HepG2 (cell line): Measurements from ENCODE around the gene DISP2. TPM values are rescaled to one million over a fixed set of nuclear protein-coding genes. Genes with fewer than 3 reads are reported as not detected.

Experiments used
- ATF7 ChIP-seq, 2 experiments: fragments of 450-650 bp in 1 of 2; sonication (generic) in 1 of 2; formaldehyde crosslinking in 1 of 2; IDR thresholded peaks; 2 replicates each; pipeline versions ENCODE4 v1.4.0 to v1.6.1; 2016 to 2020; ENCODE audit warnings: antibody characterized with exemption in 1 of 2, mild to moderate bottlenecking in 1 of 2, missing genetic modification reagents in 1 of 2
- FOXJ3 ChIP-seq: sonication (generic); formaldehyde crosslinking; IDR thresholded peaks from 2 replicates; pipeline ENCODE4 v1.4.0; 2020; ENCODE audit warnings: missing genetic modification reagents, mild to moderate bottlenecking, borderline replicate concordance
- MXD4 ChIP-seq: IDR thresholded peaks from 2 replicates; pipeline ENCODE4 v1.6.1; 2016; ENCODE audit warnings: mild to moderate bottlenecking, missing biosample characterization, missing genetic modification reagents
- NPAS2 ChIP-seq: sonication (generic); formaldehyde crosslinking; IDR thresholded peaks from 2 replicates; pipeline ENCODE4 v1.8.0; 2022; ENCODE audit warnings: mild to moderate bottlenecking, missing genetic modification reagents, borderline replicate concordance
- RARG ChIP-seq: sonication (generic); formaldehyde crosslinking; IDR thresholded peaks from 2 replicates; pipeline ENCODE4 v1.4.0; 2020; ENCODE audit warnings: low read depth, mild to moderate bottlenecking, missing genetic modification reagents
- SRSF1 ChIP-seq: fragments of 200-400 bp; formaldehyde crosslinking; optimal IDR thresholded peaks from 2 replicates; pipeline ENCODE3; 2017; ENCODE audit warnings: mild to moderate bottlenecking, low read depth, low read length, moderate library complexity
- TBL1XR1 ChIP-seq: fragments of 150-350 bp; IDR thresholded peaks from 2 replicates; pipeline ENCODE4 v1.6.1; 2014; ENCODE audit warnings: borderline replicate concordance, low read length; ENCODE audit not compliant: partially characterized antibody
- ZKSCAN8 ChIP-seq: IDR thresholded peaks from 2 replicates; pipeline ENCODE4 v1.6.1; 2016; ENCODE audit warnings: borderline replicate concordance, missing genetic modification reagents, missing compliant biosample characterization
- ZNF205 ChIP-seq: IDR thresholded peaks from 2 replicates; pipeline ENCODE4 v1.6.1; 2018; ENCODE audit warnings: missing biosample characterization, missing genetic modification reagents
- ZNF33A ChIP-seq: sonication (generic); formaldehyde crosslinking; IDR thresholded peaks from 2 replicates; pipeline ENCODE4 v1.5.1; 2020; ENCODE audit warnings: missing genetic modification reagents, mild to moderate bottlenecking, moderate library complexity, borderline replicate concordance
- ZNF768 ChIP-seq: sonication (generic); formaldehyde crosslinking; IDR thresholded peaks from 2 replicates; pipeline ENCODE4 v1.4.0; 2020; ENCODE audit warnings: missing genetic modification reagents
- polyA plus RNA-seq, 8 experiments: library from polyadenylated mRNA; depleted of rRNA in 3 of 8; stranded (reverse) in 7 of 8; unstranded in 1 of 8; fragments of >200 nt; fragmentation: Illumina TruSeq in 4 of 8; extraction: Trizol in 4 of 8; gene quantifications; 2 replicates each; pipeline versions ENCODE4 v1.2.1 to v1.2.3, GENCODE V29; 2011 to 2016; ENCODE audit warnings: low read depth in 4 of 8, missing spikeins in 1 of 8, mixed read lengths in 1 of 8; ENCODE audit not compliant: insufficient read depth in 1 of 8
- total RNA-seq, 5 experiments: library from RNA; depleted of rRNA; stranded (reverse); fragments of >200 nt; fragmentation: Illumina TruSeq; extraction: Trizol; gene quantifications; 2 replicates each; pipeline ENCODE4 v1.2.3, GENCODE V29; 2016; ENCODE audit warnings: low read depth in 1 of 5
- TF ChIP-seq, protein P1 (sequence below): sonication (generic); formaldehyde crosslinking; IDR thresholded peaks from 2 replicates; pipeline ENCODE4 v1.9.0; 2021; ENCODE audit warnings: missing genetic modification reagents, mild to moderate bottlenecking, borderline replicate concordance
- TF ChIP-seq, protein P2 (sequence below): sonication (generic); formaldehyde crosslinking; IDR thresholded peaks from 2 replicates; pipeline ENCODE4 v1.8.0; 2022; ENCODE audit warnings: missing genetic modification reagents, mild to moderate bottlenecking, moderate library complexity, borderline replicate concordance
- TF ChIP-seq, protein P3 (sequence below), 2 experiments: sonication (generic) in 1 of 2; formaldehyde crosslinking in 1 of 2; IDR thresholded peaks; 2 replicates each; pipeline versions ENCODE4 v1.4.0 to v1.6.1; 2018 to 2020; ENCODE audit warnings: missing genetic modification reagents in 2 of 2, borderline replicate concordance in 1 of 2, low read depth in 1 of 2, mild to moderate bottlenecking in 1 of 2, missing biosample characterization in 1 of 2
- TF ChIP-seq, protein P4 (sequence below): sonication (generic); formaldehyde crosslinking; IDR thresholded peaks from 2 replicates; pipeline ENCODE4 v1.5.1; 2020; ENCODE audit warnings: missing genetic modification reagents, mild to moderate bottlenecking, borderline replicate concordance

DISP2 gene
- total and polyA plus RNA-seq, 2 of the 13 experiments (the other 11 are each of a cell fraction or from before 2014, with no cell fraction given): 0.09 to 0.32 TPM

DNA sequence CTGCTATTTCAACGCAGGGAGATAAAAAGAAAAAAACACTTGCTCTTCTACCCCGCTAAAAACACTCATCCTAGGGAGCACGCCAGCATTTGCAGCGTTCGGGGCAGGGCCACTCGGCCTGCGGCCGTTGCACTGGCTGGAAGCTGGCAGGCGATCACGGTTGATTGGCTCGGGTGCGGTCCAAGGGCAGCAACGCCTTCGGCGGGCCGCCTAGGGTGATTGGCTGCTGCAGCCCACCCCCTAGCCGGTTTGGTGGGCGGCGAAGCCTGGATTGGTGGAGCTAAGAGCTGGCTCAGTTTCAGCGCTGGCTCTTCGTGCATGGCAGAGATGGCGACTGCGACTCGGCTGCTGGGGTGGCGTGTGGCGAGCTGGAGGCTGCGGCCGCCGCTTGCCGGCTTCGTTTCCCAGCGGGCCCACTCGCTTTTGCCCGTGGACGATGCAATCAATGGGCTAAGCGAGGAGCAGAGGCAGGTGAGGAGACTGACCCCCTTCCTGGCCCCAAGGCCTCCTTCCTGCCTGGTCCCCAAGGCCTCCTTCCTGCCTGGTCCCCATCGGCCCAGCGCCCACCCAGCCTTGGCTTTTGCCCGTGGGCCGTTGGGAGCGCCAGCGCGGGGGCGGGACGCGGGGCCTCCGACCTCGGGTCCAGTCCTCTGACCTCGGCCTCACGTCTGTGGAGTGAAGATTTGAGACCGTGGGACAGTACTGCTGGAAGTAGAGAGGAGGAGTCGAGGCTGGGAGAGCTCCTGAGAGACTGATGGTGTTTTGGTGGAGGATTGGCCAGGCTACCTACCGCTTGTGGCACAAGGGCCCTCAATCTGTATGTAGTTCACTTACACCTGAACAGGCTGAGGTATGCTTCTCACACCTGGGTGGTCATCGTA, 47.7 kb downstream of the DISP2 start, which contains the start of gene IVD (continued):
- TF ChIP-seq TBL1XR1: no peak
- TF ChIP-seq RARG (CRISPR knock-in tag): 0 out of 2 replicates have a peak, but pooled peaks have one; percentile 14
- 0 out of 2 replicates have a peak, but pooled peaks have one; percentile 39 for TF ChIP-seq MXD4 (CRISPR knock-in tag)
- TF ChIP-seq, protein P1, sequence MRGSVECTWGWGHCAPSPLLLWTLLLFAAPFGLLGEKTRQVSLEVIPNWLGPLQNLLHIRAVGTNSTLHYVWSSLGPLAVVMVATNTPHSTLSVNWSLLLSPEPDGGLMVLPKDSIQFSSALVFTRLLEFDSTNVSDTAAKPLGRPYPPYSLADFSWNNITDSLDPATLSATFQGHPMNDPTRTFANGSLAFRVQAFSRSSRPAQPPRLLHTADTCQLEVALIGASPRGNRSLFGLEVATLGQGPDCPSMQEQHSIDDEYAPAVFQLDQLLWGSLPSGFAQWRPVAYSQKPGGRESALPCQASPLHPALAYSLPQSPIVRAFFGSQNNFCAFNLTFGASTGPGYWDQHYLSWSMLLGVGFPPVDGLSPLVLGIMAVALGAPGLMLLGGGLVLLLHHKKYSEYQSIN (CRISPR knock-in tag): no peak
- no peak for TF ChIP-seq ATF7 (IDR thresholded peaks at IDR 0.05)
- TF ChIP-seq ATF7 (CRISPR knock-in tag; IDR thresholded peaks at IDR 0.05): no peak
- TF ChIP-seq ZNF33A (CRISPR knock-in tag): no peak
- TF ChIP-seq, protein P2, sequence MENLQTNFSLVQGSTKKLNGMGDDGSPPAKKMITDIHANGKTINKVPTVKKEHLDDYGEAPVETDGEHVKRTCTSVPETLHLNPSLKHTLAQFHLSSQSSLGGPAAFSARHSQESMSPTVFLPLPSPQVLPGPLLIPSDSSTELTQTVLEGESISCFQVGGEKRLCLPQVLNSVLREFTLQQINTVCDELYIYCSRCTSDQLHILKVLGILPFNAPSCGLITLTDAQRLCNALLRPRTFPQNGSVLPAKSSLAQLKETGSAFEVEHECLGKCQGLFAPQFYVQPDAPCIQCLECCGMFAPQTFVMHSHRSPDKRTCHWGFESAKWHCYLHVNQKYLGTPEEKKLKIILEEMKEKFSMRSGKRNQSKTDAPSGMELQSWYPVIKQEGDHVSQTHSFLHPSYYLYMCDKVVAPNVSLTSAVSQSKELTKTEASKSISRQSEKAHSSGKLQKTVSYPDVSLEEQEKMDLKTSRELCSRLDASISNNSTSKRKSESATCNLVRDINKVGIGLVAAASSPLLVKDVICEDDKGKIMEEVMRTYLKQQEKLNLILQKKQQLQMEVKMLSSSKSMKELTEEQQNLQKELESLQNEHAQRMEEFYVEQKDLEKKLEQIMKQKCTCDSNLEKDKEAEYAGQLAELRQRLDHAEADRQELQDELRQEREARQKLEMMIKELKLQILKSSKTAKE (CRISPR knock-in tag): no peak
- TF ChIP-seq ZNF205 (CRISPR knock-in tag): no peak; the same call in 1 of the 2 replicates
- TF ChIP-seq, protein P3, sequence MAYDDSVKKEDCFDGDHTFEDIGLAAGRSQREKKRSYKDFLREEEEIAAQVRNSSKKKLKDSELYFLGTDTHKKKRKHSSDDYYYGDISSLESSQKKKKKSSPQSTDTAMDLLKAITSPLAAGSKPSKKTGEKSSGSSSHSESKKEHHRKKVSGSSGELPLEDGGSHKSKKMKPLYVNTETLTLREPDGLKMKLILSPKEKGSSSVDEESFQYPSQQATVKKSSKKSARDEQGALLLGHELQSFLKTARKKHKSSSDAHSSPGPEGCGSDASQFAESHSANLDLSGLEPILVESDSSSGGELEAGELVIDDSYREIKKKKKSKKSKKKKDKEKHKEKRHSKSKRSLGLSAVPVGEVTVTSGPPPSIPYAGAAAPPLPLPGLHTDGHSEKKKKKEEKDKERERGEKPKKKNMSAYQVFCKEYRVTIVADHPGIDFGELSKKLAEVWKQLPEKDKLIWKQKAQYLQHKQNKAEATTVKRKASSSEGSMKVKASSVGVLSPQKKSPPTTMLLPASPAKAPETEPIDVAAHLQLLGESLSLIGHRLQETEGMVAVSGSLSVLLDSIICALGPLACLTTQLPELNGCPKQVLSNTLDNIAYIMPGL (CRISPR knock-in tag; IDR thresholded peaks at IDR 0.05; ENCODE audit: borderline replicate concordance in 1 of 2, low read depth in 1 of 2): peak; percentile 63 to 74; a peak in 3 of 4 replicates
- TF ChIP-seq NPAS2: no peak
- TF ChIP-seq SRSF1: no peak
- peak; percentile 65; the same call in 1 of the 2 replicates for TF ChIP-seq ZNF768 (CRISPR knock-in tag)
- no peak; the same call in 1 of the 2 replicates for TF ChIP-seq ZKSCAN8 (CRISPR knock-in tag)
- TF ChIP-seq, protein P4, sequence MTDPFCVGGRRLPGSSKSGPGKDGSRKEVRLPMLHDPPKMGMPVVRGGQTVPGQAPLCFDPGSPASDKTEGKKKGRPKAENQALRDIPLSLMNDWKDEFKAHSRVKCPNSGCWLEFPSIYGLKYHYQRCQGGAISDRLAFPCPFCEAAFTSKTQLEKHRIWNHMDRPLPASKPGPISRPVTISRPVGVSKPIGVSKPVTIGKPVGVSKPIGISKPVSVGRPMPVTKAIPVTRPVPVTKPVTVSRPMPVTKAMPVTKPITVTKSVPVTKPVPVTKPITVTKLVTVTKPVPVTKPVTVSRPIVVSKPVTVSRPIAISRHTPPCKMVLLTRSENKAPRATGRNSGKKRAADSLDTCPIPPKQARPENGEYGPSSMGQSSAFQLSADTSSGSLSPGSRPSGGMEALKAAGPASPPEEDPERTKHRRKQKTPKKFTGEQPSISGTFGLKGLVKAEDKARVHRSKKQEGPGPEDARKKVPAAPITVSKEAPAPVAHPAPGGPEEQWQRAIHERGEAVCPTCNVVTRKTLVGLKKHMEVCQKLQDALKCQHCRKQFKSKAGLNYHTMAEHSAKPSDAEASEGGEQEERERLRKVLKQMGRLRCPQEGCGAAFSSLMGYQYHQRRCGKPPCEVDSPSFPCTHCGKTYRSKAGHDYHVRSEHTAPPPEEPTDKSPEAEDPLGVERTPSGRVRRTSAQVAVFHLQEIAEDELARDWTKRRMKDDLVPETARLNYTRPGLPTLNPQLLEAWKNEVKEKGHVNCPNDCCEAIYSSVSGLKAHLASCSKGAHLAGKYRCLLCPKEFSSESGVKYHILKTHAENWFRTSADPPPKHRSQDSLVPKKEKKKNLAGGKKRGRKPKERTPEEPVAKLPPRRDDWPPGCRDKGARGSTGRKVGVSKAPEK (CRISPR knock-in tag): no peak
- no peak for TF ChIP-seq FOXJ3 (CRISPR knock-in tag)
